Chondrocyte (in vitro differentiated cells): ENCODE data around the gene INPP4A. TPM values are rescaled to one million over a fixed set of nuclear protein-coding genes. Genes with fewer than 3 reads are reported as not detected.

Experiments used
- DNase-seq: peaks from one replicate; pipeline ENCODE4 v3.0.0; 2021; ENCODE audit warnings: mixed read lengths, low spot score
- H3K27ac Mint-ChIP-seq: one replicate; pipeline ENCODE4 v1.8.0; 2021; ENCODE audit warnings: mild to moderate bottlenecking, moderate library complexity, mixed read lengths; ENCODE audit not compliant: unreplicated experiment
- H3K27me3 Mint-ChIP-seq: 2 replicates; pipeline ENCODE4 v1.8.0; 2021; ENCODE audit warnings: low read depth, mixed read lengths
- H3K36me3 Mint-ChIP-seq: 2 replicates; pipeline ENCODE4 v1.8.0; 2021; ENCODE audit warnings: low read depth, mixed read lengths
- H3K4me1 Mint-ChIP-seq: 2 replicates; pipeline ENCODE4 v1.8.0; 2021; ENCODE audit warnings: low read depth, mild to moderate bottlenecking, mixed read lengths
- H3K4me3 Mint-ChIP-seq: one replicate; pipeline ENCODE4 v1.8.0; 2021; ENCODE audit warnings: mild to moderate bottlenecking, moderate library complexity, mixed read lengths; ENCODE audit not compliant: unreplicated experiment
- H3K9me3 Mint-ChIP-seq: 2 replicates; pipeline ENCODE4 v1.8.0; 2021; ENCODE audit warnings: low read depth, mixed read lengths
- CTCF ChIP-seq: fragments of 200-600 bp; sonication (generic); IDR thresholded peaks from 2 replicates; pipeline ENCODE4 v1.5.0; 2021; ENCODE audit warnings: antibody characterized with exemption, mild to moderate bottlenecking, moderate library complexity
- total RNA-seq: library from RNA; stranded (reverse); gene quantifications from 3 replicates; pipeline ENCODE4 v1.2.1, GENCODE V29; 2021

INPP4A gene
- total RNA-seq, 1 donor from 2014 or later, result 26.1 TPM

- DNase-seq, result peak; percentile 68
- Mint-ChIP-seq H3K27me3 (no peaks in the 10 kb centered on the region), H3K4me1 (peaks cover 15% of the 10 kb centered on the region), H3K36me3 (no peaks in the 10 kb centered on the region), H3K4me3 (no peak overlapping the region), H3K27ac (no peak overlapping the region), H3K9me3 (no peaks in the 10 kb centered on the region)
- no peak for TF ChIP-seq CTCF
Measured at GRCh38 chr2:98507891-98508708, 63.4 kb downstream of the INPP4A start.

DNA sequence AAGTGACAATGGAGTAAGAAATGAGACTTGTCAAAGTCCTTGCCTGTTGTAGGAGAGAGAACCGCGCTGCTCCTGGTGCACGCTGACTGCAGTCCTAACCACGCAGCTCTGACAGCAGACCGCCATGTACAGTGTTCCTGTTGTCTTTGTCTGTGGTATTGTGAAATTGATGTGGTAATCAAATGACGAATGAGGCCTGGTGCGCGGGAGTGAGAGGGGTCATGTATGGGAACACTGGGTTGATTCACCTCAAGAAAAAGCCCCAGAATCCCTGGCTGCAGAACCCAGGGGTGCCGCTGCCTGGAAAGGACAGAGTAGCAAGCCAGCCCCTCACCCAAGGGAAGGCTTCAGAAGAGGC, 64.0 kb downstream of the INPP4A start:
- no peak for TF ChIP-seq CTCF
- Mint-ChIP-seq H3K27me3 (no peaks in the 10 kb centered on the region), H3K27ac (no peak overlapping the region), H3K36me3 (no peaks in the 10 kb centered on the region), H3K4me3 (no peak overlapping the region), H3K9me3 (no peaks in the 10 kb centered on the region), H3K4me1 (peaks cover 15% of the 10 kb centered on the region)
- no peak for DNase-seq

DNA sequence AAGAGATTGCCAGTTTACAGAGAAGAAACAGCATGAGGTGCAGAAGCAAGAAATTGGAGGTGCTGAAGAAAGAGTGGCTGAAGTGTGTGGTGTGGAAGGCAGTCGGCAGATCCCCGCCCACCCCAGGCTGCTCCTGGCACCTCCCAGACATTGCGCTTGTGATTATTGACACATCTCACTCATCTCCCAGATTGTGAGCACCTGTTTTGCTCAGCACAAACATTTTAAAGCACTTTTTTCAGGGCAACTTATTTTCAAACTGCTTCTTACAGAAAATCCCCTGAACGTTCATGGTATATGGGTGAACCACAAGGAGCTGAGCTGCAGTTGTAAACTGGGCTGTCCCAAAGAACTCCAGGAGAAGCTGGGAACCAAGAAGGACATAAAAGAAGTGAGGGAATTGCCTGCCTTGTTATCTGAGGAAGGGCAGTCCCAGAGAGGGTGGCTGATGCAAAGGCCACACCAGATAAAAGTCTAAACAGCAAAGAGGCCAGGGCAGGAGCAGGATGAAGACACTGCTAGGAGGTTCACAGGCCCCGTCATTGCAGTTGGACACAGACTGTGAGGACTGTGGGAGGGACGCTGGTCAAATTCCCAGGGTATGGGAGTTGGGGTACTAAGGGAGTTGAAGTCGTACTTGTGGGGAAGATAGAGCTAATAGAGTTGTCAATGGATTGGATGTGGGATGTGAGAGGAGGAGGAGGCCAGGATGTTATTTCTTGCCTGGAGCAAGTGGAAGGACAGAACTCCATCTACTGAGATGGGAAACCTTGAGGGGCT, 65.1 kb downstream of the INPP4A start:
- peaks cover 13% of the 10 kb centered on the region for H3K4me1 Mint-ChIP-seq
- no peak for DNase-seq
- H3K36me3 Mint-ChIP-seq, result no peaks in the 10 kb centered on the region
- TF ChIP-seq CTCF, result no peak
- H3K9me3 Mint-ChIP-seq, result no peaks in the 10 kb centered on the region
- no peaks in the 10 kb centered on the region for H3K27me3 Mint-ChIP-seq
- no peak overlapping the region for H3K27ac Mint-ChIP-seq
- H3K4me3 Mint-ChIP-seq, result no peak overlapping the region

GRCh38 chr2:98510322-98510662, 65.6 kb downstream of the INPP4A start:
- no peak for TF ChIP-seq CTCF
- H3K9me3 Mint-ChIP-seq, result no peaks in the 10 kb centered on the region
- DNase-seq, result no peak
- H3K27me3 Mint-ChIP-seq, result no peaks in the 10 kb centered on the region
- H3K4me1 Mint-ChIP-seq, result peaks cover 12% of the 10 kb centered on the region
- H3K27ac Mint-ChIP-seq, result no peak overlapping the region
- H3K4me3 Mint-ChIP-seq, result no peak overlapping the region
- no peaks in the 10 kb centered on the region for H3K36me3 Mint-ChIP-seq

DNA sequence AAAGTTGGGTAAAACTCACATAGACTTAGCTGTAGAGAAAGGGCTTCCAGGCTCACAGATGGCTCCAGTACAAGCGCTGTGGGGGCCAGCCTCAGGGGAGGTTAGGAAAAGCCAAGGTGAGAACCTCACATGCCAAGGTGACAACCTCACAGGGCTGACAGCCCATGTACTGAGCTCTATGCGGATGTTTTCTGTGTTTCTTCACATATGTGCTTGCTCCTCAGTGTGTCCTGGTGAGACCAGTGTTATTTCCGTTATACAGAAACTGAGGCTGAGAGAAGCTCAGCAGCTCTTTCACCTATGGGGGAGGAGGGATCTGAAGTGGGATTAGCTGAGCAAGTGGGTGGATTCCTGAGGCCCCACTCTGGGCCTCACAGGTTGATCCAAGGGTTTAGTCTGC, 67.3 kb downstream of the INPP4A start:
- peaks cover 13% of the 10 kb centered on the region for H3K4me1 Mint-ChIP-seq
- H3K36me3 Mint-ChIP-seq, result no peaks in the 10 kb centered on the region
- no peak for TF ChIP-seq CTCF
- H3K27me3 Mint-ChIP-seq, result no peaks in the 10 kb centered on the region
- H3K9me3 Mint-ChIP-seq, result no peaks in the 10 kb centered on the region
- H3K27ac Mint-ChIP-seq, result no peak overlapping the region
- no peak for DNase-seq
- H3K4me3 Mint-ChIP-seq, result no peak overlapping the region
